ENCODE measurements around the gene RIPK4.
A peak's percentile ranks its signal among the peaks of the same experiment; 100 is the strongest.

Gene RIPK4

GRCh38 chr21:41753006-41753898, 13.6 kb downstream of the RIPK4 start:
- no peak for DNase-seq (ENCODE audit: low spot score)

GRCh38 chr21:41752231-41752681, 14.6 kb downstream of the RIPK4 start:
- peak; percentile 85 for DNase-seq (ENCODE audit: low spot score)

GRCh38 chr21:41751611-41752011, 15.2 kb downstream of the RIPK4 start:
- DNase-seq (ENCODE audit: low spot score): no peak

GRCh38 chr21:41750532-41751151, 16.2 kb downstream of the RIPK4 start:
- no peak for DNase-seq (ENCODE audit: low spot score)

GRCh38 chr21:41750051-41750450, 16.8 kb downstream of the RIPK4 start:
- DNase-seq (ENCODE audit: low spot score): no peak

- no peak for DNase-seq (ENCODE audit: low spot score)
These were observed 17.6 kb downstream of the RIPK4 start for GRCh38 chr21:41749286-41749685.

- DNase-seq (ENCODE audit: low spot score): no peak
These were observed 18.7 kb downstream of the RIPK4 start for GRCh38 chr21:41747943-41748738.

- no peak for DNase-seq (ENCODE audit: low spot score)
These were observed 20.2 kb downstream of the RIPK4 start for GRCh38 chr21:41746744-41747006.

- DNase-seq (ENCODE audit: low spot score): no peak
These were observed 20.7 kb downstream of the RIPK4 start for GRCh38 chr21:41745971-41746743.

GRCh38 chr21:41745026-41745820, 21.6 kb downstream of the RIPK4 start:
- no peak for DNase-seq (ENCODE audit: low spot score)

- DNase-seq (ENCODE audit: low spot score): no peak
These were observed 22.6 kb downstream of the RIPK4 start for GRCh38 chr21:41744028-41744930.

GRCh38 chr21:41743321-41744027, 23.4 kb downstream of the RIPK4 start:
- DNase-seq (ENCODE audit: low spot score): no peak

- no peak for DNase-seq (ENCODE audit: low spot score)
These were observed 24.6 kb downstream of the RIPK4 start for GRCh38 chr21:41742073-41742875.

- no peak for DNase-seq (ENCODE audit: low spot score)
These were observed 25.4 kb downstream of the RIPK4 start for GRCh38 chr21:41741253-41742072.

- DNase-seq (ENCODE audit: low spot score): no peak
These were observed 26.1 kb downstream of the RIPK4 start for GRCh38 chr21:41740604-41741252.

- no peak for DNase-seq (ENCODE audit: low spot score)
These were observed 26.9 kb downstream of the RIPK4 start for GRCh38 chr21:41739936-41740335.

- DNase-seq (ENCODE audit: low spot score): no peak
These were observed 27.8 kb downstream of the RIPK4 start for GRCh38 chr21:41739011-41739410.
